NOMO-1 treated with DMSO at 0.1 percent for 48 hours (cell line): ENCODE measurements around the gene KCNG1.

Experiments
- DNase-seq: peaks from one replicate; lab custom pipeline; 2025; ENCODE audit not compliant: unreplicated experiment; lab: John Stamatoyannopoulos, UW

KCNG1 gene

GRCh38 chr20:51013577-51014330 is 9.2 kb downstream of the KCNG1 start:
- DNase-seq = no peak

GRCh38 chr20:51012357-51012756 is 10.6 kb downstream of the KCNG1 start:
- no peak for DNase-seq

GRCh38 chr20:51011479-51011878 is 11.4 kb downstream of the KCNG1 start:
- no peak for DNase-seq

GRCh38 chr20:51010932-51011331 is 12.0 kb downstream of the KCNG1 start:
- no peak for DNase-seq

GRCh38 chr20:51010043-51010365 is 12.9 kb downstream of the KCNG1 start:
- DNase-seq = no peak

- DNase-seq = no peak
Observed at GRCh38 chr20:51009303-51010042, 13.4 kb downstream of the KCNG1 start.

- no peak for DNase-seq
Observed at GRCh38 chr20:51008718-51009117, 14.2 kb downstream of the KCNG1 start.

GRCh38 chr20:51005214-51005613 is 17.7 kb downstream of the KCNG1 start:
- DNase-seq = no peak

GRCh38 chr20:51004781-51005180 is 18.1 kb downstream of the KCNG1 start:
- DNase-seq = no peak

GRCh38 chr20:51004305-51004727 is 18.6 kb downstream of the KCNG1 start:
- DNase-seq = no peak

- DNase-seq = no peak
Observed at GRCh38 chr20:51003753-51004152, 19.2 kb downstream of the KCNG1 start.

- no peak for DNase-seq
Observed at GRCh38 chr20:51002633-51003032, 20.3 kb downstream of the KCNG1 start.

GRCh38 chr20:51001430-51002265 is 21.3 kb downstream of the KCNG1 start:
- DNase-seq = no peak

GRCh38 chr20:50999355-50999754 is 23.6 kb downstream of the KCNG1 start:
- DNase-seq = no peak

GRCh38 chr20:50996901-50997865 is 25.7 kb downstream of the KCNG1 start:
- DNase-seq = no peak

GRCh38 chr20:50995506-50995905 is 27.4 kb downstream of the KCNG1 start:
- no peak for DNase-seq

- no peak for DNase-seq
Observed at GRCh38 chr20:50993876-50994275, 29.0 kb downstream of the KCNG1 start.

- DNase-seq = peak; percentile 85
Observed at GRCh38 chr20:50992733-50993457, 30.0 kb downstream of the KCNG1 start.

- DNase-seq = no peak
Observed at GRCh38 chr20:50992336-50992732, 30.6 kb downstream of the KCNG1 start.

GRCh38 chr20:50991076-50991475 is 31.8 kb downstream of the KCNG1 start:
- DNase-seq = no peak
